CD4-positive, alpha-beta T cell (primary cell): ENCODE measurements around the gene ZNF200. TPM values are rescaled to one million over a fixed set of nuclear protein-coding genes. Genes with fewer than 3 reads are reported as not detected.

Experiments
- ATAC-seq: fragments of 200-7000 bp; cut with Tn5 transposase; one replicate; pipeline ENCODE4 v1.10.0; 2022; ENCODE audit warnings: mild to moderate bottlenecking; ENCODE audit not compliant: poor library complexity
- CTCF ChIA-PET: fragments of 350-600 bp; sonication (Branson Sonifier 250); formaldehyde crosslinking; loops from one replicate; lab custom pipeline; 2021; ENCODE audit warnings: antibody characterized with exemption, inconsistent platforms; lab: Charles Lee
- POLR2A ChIA-PET: fragments of 350-600 bp; sonication (Branson Sonifier 250); formaldehyde crosslinking; loops from one replicate; lab custom pipeline; 2021; ENCODE audit warnings: antibody characterized with exemption, inconsistent platforms; lab: Charles Lee
- DNase-seq, 14 experiments: peaks; one replicate each; pipeline ENCODE4 v3.0.0-alpha.2; 2013 to 2020; ENCODE audit warnings: mixed read lengths in 2 of 14
- H3K27ac ChIP-seq, 2 donors: one replicate each; pipeline versions ENCODE4 v1.5.1 to v1.7.0; 2013; ENCODE audit warnings: low read length in 2 of 2, low read depth in 1 of 2, mild to moderate bottlenecking in 1 of 2
- H3K27me3 ChIP-seq, 2 experiments: 1 replicate in 1 of 2; 2 replicates in 1 of 2; pipeline versions ENCODE4 v1.6.1 to v1.7.0; 2013; ENCODE audit warnings: low read length in 2 of 2, control low read depth in 1 of 2, mild to moderate bottlenecking in 1 of 2, moderate library complexity in 1 of 2; ENCODE audit not compliant: insufficient read depth in 2 of 2, control insufficient read depth in 1 of 2
- H3K36me3 ChIP-seq: one replicate; pipeline ENCODE4 v1.6.1; 2013; ENCODE audit warnings: low read length, control low read depth; ENCODE audit not compliant: insufficient read depth
- H3K4me1 ChIP-seq: one replicate; pipeline ENCODE4 v1.6.1; 2013; ENCODE audit warnings: low read length, control low read depth; ENCODE audit not compliant: insufficient read depth
- H3K4me3 ChIP-seq: one replicate; pipeline ENCODE4 v1.5.1; 2013; ENCODE audit warnings: mild to moderate bottlenecking, low read length, moderate library complexity
- H3K9me3 ChIP-seq, 2 experiments: 1 replicate in 1 of 2; 2 replicates in 1 of 2; pipeline versions ENCODE4 v1.6.1 to v1.7.0; 2013; ENCODE audit warnings: low read length in 2 of 2, mild to moderate bottlenecking in 2 of 2, control low read depth in 1 of 2, moderate library complexity in 1 of 2; ENCODE audit not compliant: control insufficient read depth in 1 of 2, insufficient read depth in 1 of 2
- H3K27ac Mint-ChIP-seq: one replicate; pipeline ENCODE4 v1.8.0; 2020; ENCODE audit warnings: mixed read lengths
- H3K27me3 Mint-ChIP-seq: one replicate; pipeline ENCODE4 v1.8.0; 2021; ENCODE audit warnings: mixed read lengths
- H3K36me3 Mint-ChIP-seq: one replicate; pipeline ENCODE4 v1.8.0; 2021; ENCODE audit warnings: low read depth, mixed read lengths
- H3K4me1 Mint-ChIP-seq: one replicate; pipeline ENCODE4 v1.8.0; 2021; ENCODE audit warnings: low read depth, mixed read lengths
- H3K4me3 Mint-ChIP-seq: one replicate; pipeline ENCODE4 v1.8.0; 2020; ENCODE audit warnings: mild to moderate bottlenecking, mixed read lengths
- H3K9me3 Mint-ChIP-seq: one replicate; pipeline ENCODE4 v1.8.0; 2020; ENCODE audit warnings: mixed read lengths
- intact Hi-C, 2 experiments: fragments of 100-400 bp; cut with DNase I in 1 of 2; cut with micrococcal nuclease in 1 of 2; formaldehyde crosslinking; loops; one replicate each; pipeline versions ENCODE4 v1.15.1 to v1.9.0; 2023 to 2025; cut with DNase I, micrococcal nuclease
- total RNA-seq, 174 experiments: library from RNA in 2 of 174; stranded (reverse) in 2 of 174; gene quantifications; one replicate each; pipeline ENCODE4 v1.2.3 and lab custom pipeline; 2021 to 2026
- TF ChIP-seq, protein P1 (sequence below): fragments of 200-600 bp; IDR thresholded peaks from one replicate; pipeline ENCODE4 v1.8.0; 2022; ENCODE audit warnings: antibody characterized with exemption, mild to moderate bottlenecking

The ZNF200 gene
- total RNA-seq, 2 experiments from 2014 or later: 7.0 to 7.2 TPM

DNA sequence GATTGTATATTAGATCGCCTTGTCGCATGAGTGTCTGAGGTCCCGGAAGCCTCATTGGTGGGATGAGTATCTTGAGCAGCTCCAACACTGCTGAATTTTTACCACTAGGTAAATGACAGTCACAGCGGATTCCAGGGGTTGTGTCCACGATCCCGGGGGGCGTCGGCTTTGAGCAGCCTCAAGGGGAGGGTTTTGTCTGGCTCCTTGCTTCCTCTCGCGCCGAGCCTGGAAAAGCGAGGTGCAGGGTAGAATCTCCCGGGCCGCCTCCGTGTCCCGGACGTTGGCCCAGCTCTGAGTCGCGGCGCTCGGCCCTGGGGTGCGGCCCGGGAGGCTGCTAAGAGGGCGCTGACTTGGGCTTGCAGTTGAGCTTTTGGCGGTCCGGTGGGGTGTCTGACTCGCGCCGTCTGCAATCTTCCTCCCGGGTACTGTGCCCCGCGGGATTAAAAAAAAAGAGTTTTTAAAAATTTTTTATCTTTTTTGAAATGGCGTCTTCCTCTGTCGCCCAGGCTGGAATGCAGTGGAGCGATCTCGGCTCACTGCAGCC, 42.4 kb downstream of the ZNF200 start:
- H3K36me3 Mint-ChIP-seq: peaks cover 5% of the 10 kb centered on the region
- H3K9me3 Mint-ChIP-seq: peaks cover 3% of the 10 kb centered on the region
- H3K27me3 Mint-ChIP-seq: peaks cover 84% of the 10 kb centered on the region
- H3K4me1 Mint-ChIP-seq: peaks cover 38% of the 10 kb centered on the region
- POLR2A ChIA-PET: no interaction called here
- intact Hi-C loops: no loop called here
- Histone ChIP-seq H3K4me1 (peaks cover 46% of the 10 kb centered on the region), H3K4me3 (no peak overlapping the region), H3K27me3 (peaks cover 74 to 86% of the 10 kb centered on the region in 2 experiments), H3K9me3 (peaks cover 5 to 61% of the 10 kb centered on the region in 2 experiments), H3K27ac (no peak overlapping the region), H3K36me3 (no peaks in the 10 kb centered on the region)
- H3K4me3 Mint-ChIP-seq: no peak overlapping the region
- CTCF ChIA-PET: no interaction called here
- H3K27ac Mint-ChIP-seq: no peak overlapping the region
- no peak for DNase-seq
- no peak for ATAC-seq
- TF ChIP-seq, protein P1, sequence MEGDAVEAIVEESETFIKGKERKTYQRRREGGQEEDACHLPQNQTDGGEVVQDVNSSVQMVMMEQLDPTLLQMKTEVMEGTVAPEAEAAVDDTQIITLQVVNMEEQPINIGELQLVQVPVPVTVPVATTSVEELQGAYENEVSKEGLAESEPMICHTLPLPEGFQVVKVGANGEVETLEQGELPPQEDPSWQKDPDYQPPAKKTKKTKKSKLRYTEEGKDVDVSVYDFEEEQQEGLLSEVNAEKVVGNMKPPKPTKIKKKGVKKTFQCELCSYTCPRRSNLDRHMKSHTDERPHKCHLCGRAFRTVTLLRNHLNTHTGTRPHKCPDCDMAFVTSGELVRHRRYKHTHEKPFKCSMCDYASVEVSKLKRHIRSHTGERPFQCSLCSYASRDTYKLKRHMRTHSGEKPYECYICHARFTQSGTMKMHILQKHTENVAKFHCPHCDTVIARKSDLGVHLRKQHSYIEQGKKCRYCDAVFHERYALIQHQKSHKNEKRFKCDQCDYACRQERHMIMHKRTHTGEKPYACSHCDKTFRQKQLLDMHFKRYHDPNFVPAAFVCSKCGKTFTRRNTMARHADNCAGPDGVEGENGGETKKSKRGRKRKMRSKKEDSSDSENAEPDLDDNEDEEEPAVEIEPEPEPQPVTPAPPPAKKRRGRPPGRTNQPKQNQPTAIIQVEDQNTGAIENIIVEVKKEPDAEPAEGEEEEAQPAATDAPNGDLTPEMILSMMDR: no peak

DNA sequence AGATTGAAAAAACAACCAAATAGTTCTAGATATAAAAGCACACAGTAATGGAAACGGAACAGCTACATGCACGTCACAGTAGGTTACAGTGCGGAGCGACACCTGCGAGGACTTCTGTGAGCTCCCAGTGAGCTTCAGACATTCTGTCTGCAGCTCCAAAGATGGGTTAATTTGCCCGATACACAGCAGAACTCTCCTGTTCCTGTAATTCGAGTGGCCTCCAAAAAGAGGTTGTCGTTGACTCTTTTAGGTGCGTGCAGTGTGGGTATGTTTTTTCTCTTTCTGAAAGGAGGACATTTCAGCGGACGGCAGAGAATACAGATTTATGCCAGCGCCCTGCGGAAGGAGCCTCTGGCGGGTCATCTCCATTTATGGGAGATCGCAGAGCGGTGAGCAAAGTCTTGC, 44.0 kb downstream of the ZNF200 start:
- ChIA-PET CTCF (interaction anchor here (1.1 kb wide), 1 partner anchor 11 kb away, joined by 3 read pairs; no protein-coding TSS in a partner anchor), POLR2A (interaction anchor here (0.5 to 1.4 kb wide), 3 partner anchors 25 to 309 kb away, joined by 3 to 4 read pairs (median 3); partner anchors contain the start of gene CLUAP1)
- no peaks in the 10 kb centered on the region for H3K36me3 ChIP-seq
- DNase-seq (peak in 3 of 14 experiments; percentile 27 to 72 (median 54)), ATAC-seq (peak; percentile 63)
- no peak overlapping the region for H3K4me3 ChIP-seq
- peaks cover 5 to 69% of the 10 kb centered on the region in 2 experiments for H3K9me3 ChIP-seq
- peak overlapping the region; percentile 70 for H3K4me3 Mint-ChIP-seq
- peaks cover 75 to 88% of the 10 kb centered on the region in 2 experiments for H3K27me3 ChIP-seq
- H3K27ac Mint-ChIP-seq: peak overlapping the region; percentile 47
- TF ChIP-seq, protein P1: no peak
- H3K4me1 ChIP-seq: peaks cover 50% of the 10 kb centered on the region
- H3K27me3 Mint-ChIP-seq: peaks cover 94% of the 10 kb centered on the region
- peaks cover 41% of the 10 kb centered on the region for H3K4me1 Mint-ChIP-seq
- H3K9me3 Mint-ChIP-seq: peaks cover 3% of the 10 kb centered on the region
- no peak overlapping the region for H3K27ac ChIP-seq
- intact Hi-C loops: no loop called here
- H3K36me3 Mint-ChIP-seq: peaks cover 5% of the 10 kb centered on the region

- ChIA-PET CTCF (no interaction called here), POLR2A (interaction anchor here (1.4 to 3.1 kb wide), 4 partner anchors 39 to 93 kb away, joined by 7 to 13 read pairs (median 8); partner anchors contain the start of genes ZNF200 and ZNF263)
- Mint-ChIP-seq H3K27ac (peak overlapping the region; percentile 47), H3K9me3 (peaks cover 3% of the 10 kb centered on the region), H3K4me1 (peaks cover 41% of the 10 kb centered on the region), H3K36me3 (peaks cover 5% of the 10 kb centered on the region), H3K4me3 (peak overlapping the region; percentile 81), H3K27me3 (peaks cover 90% of the 10 kb centered on the region)
- Histone ChIP-seq H3K27ac (no peak overlapping the region), H3K4me3 (peak overlapping the region; percentile 33), H3K36me3 (no peaks in the 10 kb centered on the region), H3K9me3 (peaks cover 5 to 60% of the 10 kb centered on the region in 2 experiments), H3K27me3 (peaks cover 71 to 85% of the 10 kb centered on the region in 2 experiments), H3K4me1 (peaks cover 50% of the 10 kb centered on the region)
- TF ChIP-seq, protein P1: no peak
- DNase-seq: no peak
- intact Hi-C loops: loop anchor here (5.0 to 10.0 kb wide), 4 partner anchors 38 to 75 kb away; no protein-coding TSS in a partner anchor
- ATAC-seq: no peak
Observed at GRCh38 chr16:3189869-3190268, 45.1 kb downstream of the ZNF200 start.
